HL-60 (cell line): ENCODE data around the gene CPS1.

Experiments used
- DNase-seq, 2 experiments: peaks; one replicate each; pipeline ENCODE4 v3.0.0-alpha.2; 2010 to 2020; ENCODE audit warnings: low read depth in 1 of 2, low spot score in 1 of 2
- H3K27ac ChIP-seq: fragments of 250-450 bp; sonication (Bioruptor Pico); replicated peaks from 2 replicates; pipeline ENCODE4 v1.5.1; 2020; ENCODE audit warnings: mild to moderate bottlenecking, moderate library complexity
- H3K27me3 ChIP-seq: fragments of 250-450 bp; sonication (Bioruptor Pico); 2 replicates; pipeline ENCODE4 v1.5.1; 2021; ENCODE audit warnings: mild to moderate bottlenecking, moderate library complexity; ENCODE audit not compliant: insufficient read depth, poor library complexity, severe bottlenecking
- H3K4me3 ChIP-seq: replicated peaks from 2 replicates; pipeline ENCODE4 v1.5.1; 2011; ENCODE audit warnings: mild to moderate bottlenecking, control low read depth, low read length; ENCODE audit not compliant: insufficient read depth
- GABPA ChIP-seq: IDR thresholded peaks from 2 replicates; pipeline ENCODE4 v1.6.1; 2012; ENCODE audit warnings: low read depth
- POLR2AphosphoS5 ChIP-seq: IDR thresholded peaks from 2 replicates; pipeline ENCODE4 v1.6.1; 2012; ENCODE audit warnings: low read depth
- SPI1 ChIP-seq: IDR thresholded peaks from 2 replicates; pipeline ENCODE4 v1.6.1; 2012; ENCODE audit warnings: low read depth, mild to moderate bottlenecking, borderline replicate concordance
- TF ChIP-seq, protein P1 (sequence below): IDR thresholded peaks from one replicate; pipeline ENCODE4 v1.5.1; 2011; ENCODE audit warnings: low read length, control low read depth, inconsistent platforms; ENCODE audit not compliant: insufficient read depth
- TF ChIP-seq, protein P2 (sequence below): IDR thresholded peaks from 2 replicates; pipeline ENCODE4 v1.6.1; 2012; ENCODE audit warnings: low read depth; ENCODE audit not compliant: insufficient replicate concordance

CPS1 gene

DNA sequence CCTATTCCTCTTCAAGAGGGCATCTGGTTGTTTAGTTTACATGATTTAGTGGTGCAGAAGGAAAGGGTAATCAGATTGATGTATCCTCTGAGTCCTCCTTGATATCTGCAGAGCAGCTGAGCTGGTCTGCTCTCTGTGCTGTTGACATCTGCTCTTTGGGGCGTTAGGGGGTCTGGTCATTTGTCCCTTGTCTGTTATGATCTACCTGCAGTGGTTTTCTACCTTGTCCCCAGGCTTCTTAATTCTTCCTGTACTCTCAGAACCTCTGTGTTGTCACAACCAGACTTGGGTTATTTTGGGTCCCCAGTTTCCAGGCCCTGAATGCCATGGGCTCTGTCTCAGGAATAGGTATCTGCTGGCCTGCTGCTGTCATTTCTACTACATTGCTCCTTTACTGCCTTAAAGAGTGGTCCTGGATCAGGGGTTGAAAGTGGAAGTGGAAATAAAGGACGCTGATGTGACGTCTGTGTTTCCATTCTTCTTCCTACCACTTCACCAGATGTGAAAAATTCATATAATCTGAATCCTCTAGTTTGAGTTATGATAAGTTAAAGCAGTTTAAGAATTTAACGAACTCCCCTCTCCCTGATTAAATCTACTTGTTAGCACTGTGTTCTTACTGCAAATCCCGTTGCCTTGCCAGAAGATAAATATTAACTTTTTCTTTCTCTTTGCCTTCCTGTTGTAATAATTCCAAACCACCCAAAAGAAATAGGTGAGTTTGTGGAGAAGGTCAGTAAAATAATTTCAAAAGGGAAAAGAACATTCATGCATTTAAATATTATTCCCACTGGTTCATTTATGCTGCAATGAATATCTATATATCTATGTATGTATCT, 16.6 kb upstream of the CPS1 start:
- Histone ChIP-seq H3K27ac (no peak overlapping the region), H3K4me3 (no peak overlapping the region), H3K27me3 (no peaks in the 10 kb centered on the region)
- DNase-seq: no peak
- TF ChIP-seq, protein P1, sequence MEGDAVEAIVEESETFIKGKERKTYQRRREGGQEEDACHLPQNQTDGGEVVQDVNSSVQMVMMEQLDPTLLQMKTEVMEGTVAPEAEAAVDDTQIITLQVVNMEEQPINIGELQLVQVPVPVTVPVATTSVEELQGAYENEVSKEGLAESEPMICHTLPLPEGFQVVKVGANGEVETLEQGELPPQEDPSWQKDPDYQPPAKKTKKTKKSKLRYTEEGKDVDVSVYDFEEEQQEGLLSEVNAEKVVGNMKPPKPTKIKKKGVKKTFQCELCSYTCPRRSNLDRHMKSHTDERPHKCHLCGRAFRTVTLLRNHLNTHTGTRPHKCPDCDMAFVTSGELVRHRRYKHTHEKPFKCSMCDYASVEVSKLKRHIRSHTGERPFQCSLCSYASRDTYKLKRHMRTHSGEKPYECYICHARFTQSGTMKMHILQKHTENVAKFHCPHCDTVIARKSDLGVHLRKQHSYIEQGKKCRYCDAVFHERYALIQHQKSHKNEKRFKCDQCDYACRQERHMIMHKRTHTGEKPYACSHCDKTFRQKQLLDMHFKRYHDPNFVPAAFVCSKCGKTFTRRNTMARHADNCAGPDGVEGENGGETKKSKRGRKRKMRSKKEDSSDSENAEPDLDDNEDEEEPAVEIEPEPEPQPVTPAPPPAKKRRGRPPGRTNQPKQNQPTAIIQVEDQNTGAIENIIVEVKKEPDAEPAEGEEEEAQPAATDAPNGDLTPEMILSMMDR: no peak
- TF ChIP-seq, protein P2, sequence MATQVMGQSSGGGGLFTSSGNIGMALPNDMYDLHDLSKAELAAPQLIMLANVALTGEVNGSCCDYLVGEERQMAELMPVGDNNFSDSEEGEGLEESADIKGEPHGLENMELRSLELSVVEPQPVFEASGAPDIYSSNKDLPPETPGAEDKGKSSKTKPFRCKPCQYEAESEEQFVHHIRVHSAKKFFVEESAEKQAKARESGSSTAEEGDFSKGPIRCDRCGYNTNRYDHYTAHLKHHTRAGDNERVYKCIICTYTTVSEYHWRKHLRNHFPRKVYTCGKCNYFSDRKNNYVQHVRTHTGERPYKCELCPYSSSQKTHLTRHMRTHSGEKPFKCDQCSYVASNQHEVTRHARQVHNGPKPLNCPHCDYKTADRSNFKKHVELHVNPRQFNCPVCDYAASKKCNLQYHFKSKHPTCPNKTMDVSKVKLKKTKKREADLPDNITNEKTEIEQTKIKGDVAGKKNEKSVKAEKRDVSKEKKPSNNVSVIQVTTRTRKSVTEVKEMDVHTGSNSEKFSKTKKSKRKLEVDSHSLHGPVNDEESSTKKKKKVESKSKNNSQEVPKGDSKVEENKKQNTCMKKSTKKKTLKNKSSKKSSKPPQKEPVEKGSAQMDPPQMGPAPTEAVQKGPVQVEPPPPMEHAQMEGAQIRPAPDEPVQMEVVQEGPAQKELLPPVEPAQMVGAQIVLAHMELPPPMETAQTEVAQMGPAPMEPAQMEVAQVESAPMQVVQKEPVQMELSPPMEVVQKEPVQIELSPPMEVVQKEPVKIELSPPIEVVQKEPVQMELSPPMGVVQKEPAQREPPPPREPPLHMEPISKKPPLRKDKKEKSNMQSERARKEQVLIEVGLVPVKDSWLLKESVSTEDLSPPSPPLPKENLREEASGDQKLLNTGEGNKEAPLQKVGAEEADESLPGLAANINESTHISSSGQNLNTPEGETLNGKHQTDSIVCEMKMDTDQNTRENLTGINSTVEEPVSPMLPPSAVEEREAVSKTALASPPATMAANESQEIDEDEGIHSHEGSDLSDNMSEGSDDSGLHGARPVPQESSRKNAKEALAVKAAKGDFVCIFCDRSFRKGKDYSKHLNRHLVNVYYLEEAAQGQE: no peak
- TF ChIP-seq SPI1: no peak
- TF ChIP-seq POLR2AphosphoS5: no peak
- TF ChIP-seq GABPA: no peak

DNA sequence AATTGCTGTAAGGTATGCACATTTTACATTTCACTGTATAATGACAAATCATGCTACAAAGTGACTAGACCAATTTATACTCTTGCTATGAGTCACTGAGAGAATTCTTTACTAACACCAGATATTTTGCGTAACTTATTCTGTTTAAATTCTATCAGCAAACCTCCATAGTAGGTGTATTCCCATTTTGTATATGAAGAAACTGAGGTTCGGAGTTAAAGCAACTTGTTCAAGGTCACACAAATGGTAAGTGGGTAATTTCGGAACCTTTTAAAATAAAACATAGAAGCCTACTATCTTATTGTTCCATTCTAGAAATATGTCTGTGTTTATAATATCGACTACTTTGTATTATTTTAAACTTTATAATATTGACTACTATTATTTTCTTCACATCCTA, 15.9 kb upstream of the CPS1 start:
- Histone ChIP-seq H3K27ac (no peak overlapping the region), H3K4me3 (no peak overlapping the region), H3K27me3 (no peaks in the 10 kb centered on the region)
- no peak for TF ChIP-seq SPI1
- DNase-seq: no peak

- no peak overlapping the region for H3K4me3 ChIP-seq
- TF ChIP-seq SPI1 (no peak), POLR2AphosphoS5 (no peak), GABPA (no peak)
- TF ChIP-seq, protein P1: no peak
- TF ChIP-seq, protein P2: no peak
- no peaks in the 10 kb centered on the region for H3K27me3 ChIP-seq
- no peak overlapping the region for H3K27ac ChIP-seq
- no peak for DNase-seq
Measured at GRCh38 chr2:210540900-210541289, 15.5 kb upstream of the CPS1 start.

GRCh38 chr2:210541290-210541902, 15.0 kb upstream of the CPS1 start:
- Histone ChIP-seq H3K4me3 (no peak overlapping the region), H3K27me3 (no peaks in the 10 kb centered on the region), H3K27ac (no peak overlapping the region)
- no peak for DNase-seq
- TF ChIP-seq, protein P1: no peak
- no peak for TF ChIP-seq SPI1
- TF ChIP-seq, protein P2: no peak
